Measurements from ENCODE around the gene SDF2L1.

GRCh38 chr22:21624880-21625791 lies 17.0 kb upstream of the SDF2L1 start:
- TF ChIP-seq ZNF384 (IDR thresholded peaks at IDR 0.05; ENCODE audit: borderline replicate concordance, low read depth, low read length) = no peak
- no peak for TF ChIP-seq SP1 (IDR thresholded peaks at IDR 0.05; ENCODE audit: low read depth, low read length)
- no peak for TF ChIP-seq BHLHE40 (IDR thresholded peaks at IDR 0.05; ENCODE audit: borderline replicate concordance in 1 of 2, low read depth in 2 of 2, low read length in 1 of 2)
- TF ChIP-seq TAF1 (IDR thresholded peaks at IDR 0.05; ENCODE audit: borderline replicate concordance, low read depth, low read length) = no peak

Data from GM12878 (cell line).